Neural cell (in vitro differentiated cells): ENCODE data around the gene PCGF1. TPM values are rescaled to one million over a fixed set of nuclear protein-coding genes. Genes with fewer than 3 reads are reported as not detected.

Experiments used
- H2AFZ ChIP-seq: fragments of 200-600, 300-800 bp; sonication (generic), shearing (Covaris generic); 2 replicates; pipeline ENCODE4 v1.6.0; 2014; ENCODE audit warnings: low read depth, mild to moderate bottlenecking, antibody characterized with exemption, low read length, moderate library complexity
- H3F3A ChIP-seq: fragments of 200-600 bp; shearing (Covaris generic); 2 replicates; pipeline ENCODE4 v1.6.1; 2016; ENCODE audit warnings: mild to moderate bottlenecking, moderate library complexity, mixed read lengths, antibody characterized with exemption, low read length; ENCODE audit not compliant: insufficient read depth, poor library complexity, severe bottlenecking
- H3K27ac ChIP-seq: fragments of 200-600, 300-800 bp; sonication (generic), shearing (Covaris generic); 2 replicates; pipeline ENCODE4 v1.5.1; 2014; ENCODE audit warnings: mild to moderate bottlenecking, low read length, moderate library complexity
- H3K27me3 ChIP-seq: fragments of 300-800, 200-600 bp; sonication (generic), shearing (Covaris generic); 2 replicates; pipeline ENCODE4 v1.6.0; 2014; ENCODE audit warnings: mild to moderate bottlenecking, low read depth, low read length, moderate library complexity; ENCODE audit not compliant: insufficient read depth
- H3K36me3 ChIP-seq: fragments of 300-800, 200-600 bp; sonication (generic), shearing (Covaris generic); 2 replicates; pipeline ENCODE4 v1.5.1; 2014; ENCODE audit warnings: mild to moderate bottlenecking, antibody characterized with exemption, low read length, moderate library complexity; ENCODE audit not compliant: insufficient read depth
- H3K4me2 ChIP-seq: fragments of 300-800, 200-600 bp; sonication (generic), shearing (Covaris generic); 2 replicates; pipeline ENCODE4 v1.6.0; 2014; ENCODE audit warnings: mild to moderate bottlenecking, low read length
- H3K4me3 ChIP-seq: fragments of 300-800, 200-600 bp; sonication (generic), shearing (Covaris generic); 2 replicates; pipeline ENCODE4 v1.5.1; 2014; ENCODE audit warnings: mild to moderate bottlenecking, low read length, moderate library complexity
- H3K79me2 ChIP-seq: fragments of 200-600 bp; shearing (Covaris generic); replicated peaks from 2 replicates; pipeline ENCODE4 v1.6.0; 2014; ENCODE audit warnings: mild to moderate bottlenecking, low read length, moderate library complexity; ENCODE audit not compliant: insufficient read depth
- H3K9ac ChIP-seq: fragments of 300-800, 200-600 bp; sonication (generic), shearing (Covaris generic); 2 replicates; pipeline ENCODE4 v1.6.1; 2016; ENCODE audit warnings: mild to moderate bottlenecking, low read length, mixed read lengths
- H3K9me2 ChIP-seq: fragments of 200-600 bp; shearing (Covaris generic); 2 replicates; pipeline ENCODE4 v1.6.1; 2016; ENCODE audit warnings: mild to moderate bottlenecking, low read length, mixed read lengths; ENCODE audit not compliant: insufficient read depth
- H3K9me3 ChIP-seq: fragments of 200-600, 300-800 bp; sonication (generic), shearing (Covaris generic); 2 replicates; pipeline ENCODE4 v1.6.1; 2016; ENCODE audit warnings: mild to moderate bottlenecking, mixed run types, low read length, moderate library complexity, mixed read lengths
- H4K20me1 ChIP-seq: fragments of 200-600 bp; shearing (Covaris generic); 2 replicates; pipeline ENCODE4 v1.6.1; 2016; ENCODE audit warnings: mild to moderate bottlenecking, mixed run types; ENCODE audit not compliant: insufficient read depth
- EP300 ChIP-seq: fragments of 450-650 bp; conservative IDR thresholded peaks from 2 replicates; pipeline ENCODE4 v1.6.1; 2014; ENCODE audit warnings: antibody characterized with exemption, mild to moderate bottlenecking, moderate library complexity; ENCODE audit not compliant: poor library complexity, severe bottlenecking
- EZH2 ChIP-seq: fragments of 200-600, 300-800 bp; shearing (Covaris generic), sonication (generic); IDR thresholded peaks from 2 replicates; pipeline ENCODE4 v1.6.1; 2014; ENCODE audit warnings: antibody characterized with exemption, low read length, borderline replicate concordance, mild to moderate bottlenecking; ENCODE audit not compliant: insufficient read depth, poor library complexity, severe bottlenecking
- MXI1 ChIP-seq: fragments of 450-650 bp; conservative IDR thresholded peaks from 2 replicates; pipeline ENCODE4 v1.6.1; 2014; ENCODE audit warnings: antibody characterized with exemption, mild to moderate bottlenecking; ENCODE audit not compliant: poor library complexity, severe bottlenecking
- POLR2AphosphoS5 ChIP-seq: IDR thresholded peaks from 2 replicates; pipeline ENCODE4 v1.6.1; 2012
- RAD21 ChIP-seq: fragments of 450-650 bp; conservative IDR thresholded peaks from 2 replicates; pipeline ENCODE4 v1.6.1; 2014; ENCODE audit warnings: antibody characterized with exemption, mild to moderate bottlenecking, moderate library complexity
- SMC3 ChIP-seq: fragments of 450-650 bp; conservative IDR thresholded peaks from 2 replicates; pipeline ENCODE4 v1.6.1; 2014; ENCODE audit warnings: antibody characterized with exemption, mild to moderate bottlenecking, moderate library complexity; ENCODE audit not compliant: poor library complexity
- TAF1 ChIP-seq: IDR thresholded peaks from 2 replicates; pipeline ENCODE4 v1.6.1; 2012; ENCODE audit warnings: low read depth
- polyA plus RNA-seq: library from polyadenylated mRNA; depleted of rRNA; stranded (reverse); fragments of >200 nt; gene quantifications from 2 replicates; pipeline ENCODE4 v1.2.3, GENCODE V29; 2014
- TF ChIP-seq, protein P1 (sequence below): IDR thresholded peaks from 2 replicates; pipeline ENCODE4 v1.6.1; 2012; ENCODE audit warnings: borderline replicate concordance
- TF ChIP-seq, protein P2 (sequence below): fragments of 450-650 bp; IDR thresholded peaks from 2 replicates; pipeline ENCODE4 v1.5.1; 2014; ENCODE audit warnings: antibody characterized with exemption, mild to moderate bottlenecking, moderate library complexity; ENCODE audit not compliant: poor library complexity, severe bottlenecking

Gene PCGF1
- polyA plus RNA-seq, 1 donor from 2014 or later = 30.2 TPM

DNA sequence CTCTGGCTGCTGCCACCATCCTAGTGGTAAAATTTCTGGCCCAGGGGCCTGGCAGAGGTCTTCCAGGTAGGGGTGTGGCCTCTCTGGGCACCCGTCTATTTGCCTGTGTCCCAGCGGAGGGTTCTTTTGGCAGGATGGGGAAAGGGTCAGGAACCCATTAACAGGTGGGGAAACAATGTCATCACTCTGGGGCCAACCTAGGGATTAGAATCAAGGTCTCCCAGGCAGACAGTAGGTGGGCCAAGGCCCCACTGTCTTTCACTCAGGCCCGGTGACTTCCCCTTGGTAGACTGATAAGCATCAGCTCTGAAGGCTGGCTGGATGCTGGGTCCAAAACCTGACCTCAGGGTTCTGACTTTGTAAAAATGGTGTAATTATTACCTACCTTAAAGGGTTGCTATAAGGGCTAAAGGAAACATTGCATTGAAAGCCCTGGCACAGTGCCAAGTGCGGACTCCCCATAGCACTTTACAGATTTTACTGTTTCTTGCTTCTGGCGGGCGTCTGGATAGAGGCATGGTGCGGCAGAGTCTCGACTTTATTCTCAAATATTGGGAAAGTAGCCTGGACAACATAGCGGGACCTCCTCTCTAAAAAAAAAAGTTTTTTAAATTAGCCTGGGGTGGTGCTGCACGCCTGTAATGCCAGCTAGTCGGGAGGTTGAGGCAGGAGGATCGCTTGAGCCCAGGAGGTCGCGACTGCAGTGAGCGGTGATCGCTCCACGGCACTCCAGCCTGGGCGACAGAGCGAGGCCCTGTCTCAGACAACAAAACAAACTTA is 10.3 kb downstream of the PCGF1 start:
- no peak overlapping the region for H3K4me2 ChIP-seq
- TF ChIP-seq POLR2AphosphoS5 (no peak), EP300 (no peak), EZH2 (no peak)
- H2AFZ ChIP-seq = no peak overlapping the region

DNA sequence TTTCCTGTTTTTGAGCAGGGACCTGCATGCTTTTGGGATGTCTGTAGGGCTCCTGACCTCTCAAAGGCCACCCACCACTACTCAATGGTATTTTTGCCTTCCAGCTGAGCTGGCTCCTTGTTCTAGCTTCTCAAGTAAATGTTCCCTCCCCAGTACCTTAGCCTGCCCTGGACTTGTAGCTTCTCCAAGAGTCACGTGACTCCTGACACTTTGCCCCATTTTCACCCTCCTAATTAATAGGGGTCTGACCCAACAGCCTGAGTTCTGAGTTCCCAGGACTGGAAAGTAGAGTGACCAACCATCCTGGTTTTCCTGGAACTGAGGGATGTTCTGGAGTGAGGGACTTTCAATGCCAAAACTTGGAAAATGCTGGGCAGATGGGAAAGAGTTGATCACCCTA is 12.1 kb downstream of the PCGF1 start:
- Histone ChIP-seq H3K79me2 (no peaks in the 10 kb centered on the region), H2AFZ (no peak overlapping the region), H3K36me3 (no peaks in the 10 kb centered on the region), H3K9me3 (no peaks in the 10 kb centered on the region), H3F3A (no peaks in the 10 kb centered on the region), H3K27ac (no peak overlapping the region), H4K20me1 (no peaks in the 10 kb centered on the region), H3K9me2 (no peaks in the 10 kb centered on the region), H3K4me3 (no peak overlapping the region), H3K9ac (no peak overlapping the region), H3K27me3 (peaks cover 46% of the 10 kb centered on the region), H3K4me2 (no peak overlapping the region)
- TF ChIP-seq EP300 (no peak), TAF1 (no peak), RAD21 (no peak), POLR2AphosphoS5 (no peak), SMC3 (no peak), MXI1 (no peak), EZH2 (no peak)
- TF ChIP-seq, protein P1, sequence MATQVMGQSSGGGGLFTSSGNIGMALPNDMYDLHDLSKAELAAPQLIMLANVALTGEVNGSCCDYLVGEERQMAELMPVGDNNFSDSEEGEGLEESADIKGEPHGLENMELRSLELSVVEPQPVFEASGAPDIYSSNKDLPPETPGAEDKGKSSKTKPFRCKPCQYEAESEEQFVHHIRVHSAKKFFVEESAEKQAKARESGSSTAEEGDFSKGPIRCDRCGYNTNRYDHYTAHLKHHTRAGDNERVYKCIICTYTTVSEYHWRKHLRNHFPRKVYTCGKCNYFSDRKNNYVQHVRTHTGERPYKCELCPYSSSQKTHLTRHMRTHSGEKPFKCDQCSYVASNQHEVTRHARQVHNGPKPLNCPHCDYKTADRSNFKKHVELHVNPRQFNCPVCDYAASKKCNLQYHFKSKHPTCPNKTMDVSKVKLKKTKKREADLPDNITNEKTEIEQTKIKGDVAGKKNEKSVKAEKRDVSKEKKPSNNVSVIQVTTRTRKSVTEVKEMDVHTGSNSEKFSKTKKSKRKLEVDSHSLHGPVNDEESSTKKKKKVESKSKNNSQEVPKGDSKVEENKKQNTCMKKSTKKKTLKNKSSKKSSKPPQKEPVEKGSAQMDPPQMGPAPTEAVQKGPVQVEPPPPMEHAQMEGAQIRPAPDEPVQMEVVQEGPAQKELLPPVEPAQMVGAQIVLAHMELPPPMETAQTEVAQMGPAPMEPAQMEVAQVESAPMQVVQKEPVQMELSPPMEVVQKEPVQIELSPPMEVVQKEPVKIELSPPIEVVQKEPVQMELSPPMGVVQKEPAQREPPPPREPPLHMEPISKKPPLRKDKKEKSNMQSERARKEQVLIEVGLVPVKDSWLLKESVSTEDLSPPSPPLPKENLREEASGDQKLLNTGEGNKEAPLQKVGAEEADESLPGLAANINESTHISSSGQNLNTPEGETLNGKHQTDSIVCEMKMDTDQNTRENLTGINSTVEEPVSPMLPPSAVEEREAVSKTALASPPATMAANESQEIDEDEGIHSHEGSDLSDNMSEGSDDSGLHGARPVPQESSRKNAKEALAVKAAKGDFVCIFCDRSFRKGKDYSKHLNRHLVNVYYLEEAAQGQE = no peak
- TF ChIP-seq, protein P2, sequence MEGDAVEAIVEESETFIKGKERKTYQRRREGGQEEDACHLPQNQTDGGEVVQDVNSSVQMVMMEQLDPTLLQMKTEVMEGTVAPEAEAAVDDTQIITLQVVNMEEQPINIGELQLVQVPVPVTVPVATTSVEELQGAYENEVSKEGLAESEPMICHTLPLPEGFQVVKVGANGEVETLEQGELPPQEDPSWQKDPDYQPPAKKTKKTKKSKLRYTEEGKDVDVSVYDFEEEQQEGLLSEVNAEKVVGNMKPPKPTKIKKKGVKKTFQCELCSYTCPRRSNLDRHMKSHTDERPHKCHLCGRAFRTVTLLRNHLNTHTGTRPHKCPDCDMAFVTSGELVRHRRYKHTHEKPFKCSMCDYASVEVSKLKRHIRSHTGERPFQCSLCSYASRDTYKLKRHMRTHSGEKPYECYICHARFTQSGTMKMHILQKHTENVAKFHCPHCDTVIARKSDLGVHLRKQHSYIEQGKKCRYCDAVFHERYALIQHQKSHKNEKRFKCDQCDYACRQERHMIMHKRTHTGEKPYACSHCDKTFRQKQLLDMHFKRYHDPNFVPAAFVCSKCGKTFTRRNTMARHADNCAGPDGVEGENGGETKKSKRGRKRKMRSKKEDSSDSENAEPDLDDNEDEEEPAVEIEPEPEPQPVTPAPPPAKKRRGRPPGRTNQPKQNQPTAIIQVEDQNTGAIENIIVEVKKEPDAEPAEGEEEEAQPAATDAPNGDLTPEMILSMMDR = no peak

More for the DNA sequence above, 10.3 kb downstream of the PCGF1 start:
- Histone ChIP-seq H3K9ac (no peak overlapping the region), H3K27ac (no peak overlapping the region), H3F3A (no peaks in the 10 kb centered on the region), H3K36me3 (no peaks in the 10 kb centered on the region), H3K9me2 (no peaks in the 10 kb centered on the region), H3K79me2 (no peaks in the 10 kb centered on the region), H3K4me3 (no peak overlapping the region), H3K9me3 (no peaks in the 10 kb centered on the region), H3K27me3 (peaks cover 64% of the 10 kb centered on the region), H4K20me1 (no peaks in the 10 kb centered on the region)
